Subcutaneous abdominal adipose tissue (tissue), 5 donors: ENCODE data around the gene DLG1.
"Not testable (repeated sequence)": the region's sequence is repeated elsewhere in the genome, so short reads cannot be mapped to it uniquely, and the experiment has no call there.

ENCODE experiments used
- H3K27ac ChIP-seq: one replicate; pipeline ENCODE4 v1.7.0; 2013; ENCODE audit warnings: low read depth, mild to moderate bottlenecking, inconsistent platforms, low read length, moderate library complexity
- H3K27me3 ChIP-seq, 5 donors: one replicate each; pipeline ENCODE4 v1.7.0; 2013; ENCODE audit warnings: low read length in 5 of 5, inconsistent platforms in 1 of 5; ENCODE audit not compliant: control insufficient read depth in 5 of 5, insufficient read depth in 4 of 5
- H3K36me3 ChIP-seq, 5 donors: one replicate each; pipeline ENCODE4 v1.7.0; 2013; ENCODE audit warnings: low read length in 5 of 5; ENCODE audit not compliant: control insufficient read depth in 5 of 5, insufficient read depth in 5 of 5
- H3K4me1 ChIP-seq, 5 donors: one replicate each; pipeline ENCODE4 v1.7.0; 2013; ENCODE audit warnings: low read length in 5 of 5, mild to moderate bottlenecking in 3 of 5, moderate library complexity in 1 of 5; ENCODE audit not compliant: control insufficient read depth in 5 of 5, insufficient read depth in 5 of 5
- H3K4me3 ChIP-seq, 5 donors: one replicate each; pipeline ENCODE4 v1.7.0; 2013; ENCODE audit warnings: low read length in 5 of 5, low read depth in 1 of 5
- H3K9ac ChIP-seq, 5 donors: one replicate each; pipeline ENCODE4 v1.7.0; 2013; ENCODE audit warnings: low read length in 5 of 5, mild to moderate bottlenecking in 4 of 5, moderate library complexity in 3 of 5
- H3K9me3 ChIP-seq, 5 donors: one replicate each; pipeline ENCODE4 v1.7.0; 2013; ENCODE audit warnings: low read length in 5 of 5; ENCODE audit not compliant: control insufficient read depth in 5 of 5
- donor health status: healthy.
- donor health status: healthy.
- donor health status: healthy.
- donor health status: healthy.
- donor health status: healthy.

The DLG1 gene

GRCh38 chr3:197205675-197206074 is 92.7 kb downstream of the DLG1 start:
- Histone ChIP-seq H3K27me3 (no peaks in the 10 kb centered on the region), H3K9me3 (no peaks in the 10 kb centered on the region), H3K4me3 (no peak overlapping the region), H3K27ac (no peak overlapping the region), H3K36me3 (no peaks in the 10 kb centered on the region), H3K4me1 (peaks cover 0 to 14% (median 7%) of the 10 kb centered on the region in 5 donors), H3K9ac (no peak overlapping the region)

GRCh38 chr3:197205265-197205664 is 93.1 kb downstream of the DLG1 start:
- no peak overlapping the region for H3K4me3 ChIP-seq
- no peaks in the 10 kb centered on the region for H3K27me3 ChIP-seq
- H3K27ac ChIP-seq = no peak overlapping the region
- H3K9me3 ChIP-seq = no peaks in the 10 kb centered on the region
- H3K4me1 ChIP-seq = peaks cover 0 to 14% (median 7%) of the 10 kb centered on the region in 5 donors
- no peak overlapping the region for H3K9ac ChIP-seq
- no peaks in the 10 kb centered on the region for H3K36me3 ChIP-seq

DNA sequence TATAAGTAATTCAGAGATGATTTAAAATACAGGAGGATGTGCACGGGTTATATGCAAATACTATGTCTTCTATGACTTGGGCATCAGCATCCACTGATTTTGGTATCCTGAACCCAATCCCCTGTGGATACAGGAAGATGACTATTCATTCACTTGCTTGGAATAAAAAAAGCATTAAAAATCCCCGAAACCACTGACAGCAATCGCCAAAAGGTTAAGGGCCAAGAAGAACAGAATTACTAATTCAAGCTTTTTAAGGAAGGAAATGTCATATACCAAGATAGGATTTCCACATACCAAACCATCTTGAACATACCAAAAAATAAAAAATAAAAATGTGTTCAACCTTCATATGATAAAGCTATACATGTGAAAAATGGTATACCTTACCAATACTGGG is 93.7 kb downstream of the DLG1 start:
- Histone ChIP-seq H3K9me3 (no peaks in the 10 kb centered on the region), H3K27ac (no peak overlapping the region), H3K4me1 (peaks cover 0 to 14% (median 7%) of the 10 kb centered on the region in 5 donors), H3K9ac (no peak overlapping the region), H3K4me3 (no peak overlapping the region), H3K27me3 (no peaks in the 10 kb centered on the region), H3K36me3 (no peaks in the 10 kb centered on the region)

DNA sequence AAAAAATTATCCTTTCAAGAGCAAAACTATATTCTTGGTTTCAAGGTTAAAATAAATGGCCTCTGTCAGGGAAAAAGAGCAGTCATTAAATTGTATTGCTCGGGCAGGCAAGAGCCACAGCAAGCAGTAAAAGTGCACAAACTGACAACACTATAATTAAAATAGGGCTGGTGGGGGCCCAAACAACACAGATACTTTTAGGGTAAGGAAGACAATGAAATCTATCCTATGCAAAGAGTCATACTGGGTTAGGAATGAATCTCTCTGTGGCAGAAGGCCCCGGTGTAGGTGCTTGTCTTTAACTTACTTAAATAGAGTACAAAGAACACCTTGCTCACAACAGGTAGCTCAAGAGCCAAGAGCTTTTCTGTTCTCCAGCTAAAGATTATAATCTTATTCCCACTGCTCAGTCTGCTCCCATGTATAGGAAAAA is 94.7 kb downstream of the DLG1 start:
- no peaks in the 10 kb centered on the region for H3K9me3 ChIP-seq
- no peaks in the 10 kb centered on the region for H3K36me3 ChIP-seq
- H3K4me1 ChIP-seq = peaks cover 0 to 14% (median 7%) of the 10 kb centered on the region in 5 donors
- no peak overlapping the region for H3K4me3 ChIP-seq
- no peak overlapping the region for H3K9ac ChIP-seq
- no peak overlapping the region for H3K27ac ChIP-seq
- H3K27me3 ChIP-seq = no peaks in the 10 kb centered on the region

DNA sequence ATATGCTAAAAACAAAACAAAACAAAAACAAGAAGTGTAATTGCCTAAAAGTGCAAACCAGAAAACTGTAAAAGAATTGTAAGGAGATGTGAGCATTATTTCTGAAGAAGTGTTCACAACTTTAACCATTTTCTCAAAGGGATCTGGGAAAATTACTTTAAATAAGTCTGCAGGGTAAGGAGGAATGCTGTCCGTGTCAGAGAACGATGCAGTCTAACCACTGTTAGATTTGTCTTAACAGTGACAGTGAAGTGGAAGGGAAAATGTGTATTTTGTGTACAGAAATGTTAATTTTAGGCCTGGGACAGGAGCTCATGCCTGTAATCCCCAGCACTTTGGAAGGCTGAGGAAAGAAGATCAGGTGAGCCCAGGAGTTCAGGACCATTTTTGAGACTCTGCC is 95.7 kb downstream of the DLG1 start:
- Histone ChIP-seq H3K36me3 (no peaks in the 10 kb centered on the region), H3K9ac (no peak overlapping the region), H3K4me1 (peaks cover 0 to 14% (median 7%) of the 10 kb centered on the region in 5 donors), H3K27me3 (no peaks in the 10 kb centered on the region), H3K27ac (no peak overlapping the region), H3K9me3 (no peaks in the 10 kb centered on the region), H3K4me3 (no peak overlapping the region)

DNA sequence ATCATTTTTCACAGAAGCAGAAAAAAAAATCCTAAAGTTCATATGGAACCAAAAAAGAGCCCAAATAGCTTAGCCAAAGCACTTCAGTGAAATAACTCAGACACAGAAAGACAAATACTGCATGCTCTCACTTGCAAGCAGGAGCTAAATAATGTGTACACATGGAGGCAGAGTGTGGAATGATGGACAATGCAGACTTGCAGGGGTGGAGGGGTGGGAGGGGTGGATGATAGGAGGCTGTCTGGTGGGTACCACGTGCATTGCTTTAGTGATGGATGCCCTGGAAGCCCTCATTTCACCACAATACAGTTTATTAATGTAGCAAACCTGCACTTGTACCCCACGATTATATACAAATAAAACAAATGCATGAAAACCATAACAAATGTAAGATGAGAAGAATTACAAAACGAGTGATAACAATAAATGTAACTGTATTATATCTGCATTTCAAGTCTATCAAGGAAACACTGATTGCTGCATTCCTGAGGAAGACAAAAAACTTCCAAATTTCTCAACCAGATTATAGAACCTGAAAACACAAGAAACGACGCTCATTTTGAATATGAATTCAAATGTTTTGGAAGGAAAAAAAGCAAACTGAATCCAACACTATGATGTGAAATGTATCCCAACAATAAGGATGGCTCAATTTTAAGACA is 96.5 kb downstream of the DLG1 start:
- H3K4me1 ChIP-seq = peaks cover 0 to 14% (median 7%) of the 10 kb centered on the region in 5 donors

DNA sequence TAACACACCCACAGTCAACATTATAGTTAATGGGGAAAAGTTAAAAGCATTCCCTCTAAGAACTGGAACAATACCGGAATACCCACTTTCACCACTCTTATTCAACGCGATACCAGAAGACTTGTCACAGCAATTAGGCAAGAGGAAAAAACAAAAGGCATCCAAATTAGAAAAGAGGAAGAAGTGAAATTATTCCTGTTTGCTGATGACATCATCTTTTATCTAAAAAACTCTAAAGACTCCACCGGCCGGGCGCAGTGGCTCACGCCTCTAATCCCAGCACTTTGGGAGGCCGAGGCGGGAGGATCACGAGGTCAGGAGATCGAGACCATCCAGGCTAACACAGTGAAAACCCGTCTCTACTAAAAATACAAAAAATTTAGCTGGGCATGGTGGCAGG is 97.6 kb downstream of the DLG1 start:
- H3K4me1 ChIP-seq = peaks cover 0 to 14% (median 7%) of the 10 kb centered on the region in 5 donors
- H3K27ac ChIP-seq, H3K9me3 ChIP-seq, H3K36me3 ChIP-seq, H3K27me3 ChIP-seq, H3K4me3 ChIP-seq, H3K9ac ChIP-seq: not testable (repeated sequence)

More for the DNA sequence above, 96.5 kb downstream of the DLG1 start:
- H3K9me3 ChIP-seq = no peaks in the 10 kb centered on the region
- H3K27me3 ChIP-seq = no peaks in the 10 kb centered on the region
- no peaks in the 10 kb centered on the region for H3K36me3 ChIP-seq
- H3K4me3 ChIP-seq = no peak overlapping the region
- no peak overlapping the region for H3K27ac ChIP-seq
- H3K9ac ChIP-seq = no peak overlapping the region

- no peaks in the 10 kb centered on the region for H3K9me3 ChIP-seq
- no peaks in the 10 kb centered on the region for H3K4me1 ChIP-seq
- H3K27me3 ChIP-seq = no peaks in the 10 kb centered on the region
- no peaks in the 10 kb centered on the region for H3K36me3 ChIP-seq
- no peak overlapping the region for H3K27ac ChIP-seq
- no peak overlapping the region for H3K9ac ChIP-seq
- no peak overlapping the region for H3K4me3 ChIP-seq
Observed at GRCh38 chr3:197197334-197197733, 101.1 kb downstream of the DLG1 start.

DNA sequence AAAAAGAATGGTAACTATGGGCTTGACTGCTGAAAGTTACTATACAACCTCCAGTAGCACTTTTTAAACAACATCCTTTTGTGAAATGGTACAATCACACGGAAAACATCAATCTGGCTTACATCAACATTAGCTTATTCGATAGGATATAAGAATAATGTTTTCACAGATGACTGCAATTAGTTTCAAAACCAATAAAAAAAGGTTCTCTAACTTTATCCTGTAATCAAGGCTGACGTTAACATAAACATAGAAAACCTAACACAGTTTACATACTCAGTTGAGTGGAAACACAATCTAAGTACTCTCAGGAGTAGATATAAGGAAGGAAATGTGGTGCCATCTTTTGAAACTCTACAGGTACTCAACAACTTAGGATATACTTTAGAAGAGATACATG is 102.2 kb downstream of the DLG1 start:
- Histone ChIP-seq H3K36me3 (no peaks in the 10 kb centered on the region), H3K4me1 (no peaks in the 10 kb centered on the region), H3K27me3 (no peaks in the 10 kb centered on the region), H3K9ac (no peak overlapping the region), H3K9me3 (no peaks in the 10 kb centered on the region), H3K4me3 (no peak overlapping the region), H3K27ac (no peak overlapping the region)

DNA sequence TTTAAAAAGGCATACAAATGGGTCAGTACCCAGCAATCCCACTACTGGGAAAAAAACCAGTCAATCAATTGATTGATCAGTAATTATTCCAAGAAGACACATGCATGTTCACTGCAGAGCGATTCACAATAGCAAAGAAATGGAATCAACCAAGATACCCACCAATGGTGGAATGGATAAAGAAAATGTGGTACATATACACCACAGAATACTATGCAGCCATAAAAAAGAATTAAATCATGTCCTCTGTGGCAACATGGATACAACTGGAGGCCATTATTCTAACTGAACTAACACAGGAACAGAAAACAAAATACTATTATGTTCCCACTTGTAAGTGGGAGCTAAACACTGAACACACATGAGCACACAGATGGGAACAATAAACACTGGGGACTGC is 103.1 kb downstream of the DLG1 start:
- no peak overlapping the region for H3K4me3 ChIP-seq
- no peaks in the 10 kb centered on the region for H3K27me3 ChIP-seq
- H3K9ac ChIP-seq = no peak overlapping the region
- no peaks in the 10 kb centered on the region for H3K36me3 ChIP-seq
- no peaks in the 10 kb centered on the region for H3K9me3 ChIP-seq
- no peaks in the 10 kb centered on the region for H3K4me1 ChIP-seq
- no peak overlapping the region for H3K27ac ChIP-seq
